ENCODE data around the gene PARL. TPM values are rescaled to one million over a fixed set of nuclear protein-coding genes. Genes with fewer than 3 reads are reported as not detected.

The PARL gene
- total RNA-seq, 1 experiment from 2014 or later, result 73.7 TPM

DNA sequence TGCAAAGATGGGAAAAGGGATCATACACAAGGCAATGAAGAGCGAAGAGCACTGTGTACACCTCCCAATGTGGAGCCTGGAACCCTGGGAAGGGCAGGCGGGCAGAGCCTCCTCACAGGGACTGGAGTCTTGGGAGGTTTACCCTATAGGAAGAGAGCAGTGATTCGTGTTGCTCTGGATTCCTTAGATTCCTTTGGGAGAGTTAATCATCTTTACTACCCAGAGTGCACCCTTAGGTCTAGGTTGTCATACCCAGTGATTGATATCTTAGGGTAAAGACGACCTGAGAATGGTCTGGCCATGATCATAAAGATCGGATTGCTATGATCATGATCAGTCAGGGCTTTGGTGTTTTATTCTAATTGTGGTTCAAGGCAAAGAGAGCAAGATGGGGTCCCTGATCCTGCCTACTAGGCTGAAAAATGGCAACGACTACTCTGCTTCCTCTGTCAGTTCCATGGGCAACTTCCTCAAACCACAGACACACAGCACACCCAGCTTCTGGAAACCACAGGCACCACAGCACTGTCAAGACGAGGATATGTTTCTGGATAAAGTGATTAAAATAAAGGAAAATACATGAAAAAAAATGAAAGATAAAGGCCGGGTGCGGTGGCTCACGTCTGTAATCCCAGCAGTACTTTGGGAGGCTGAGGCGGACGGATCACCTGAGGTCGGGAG lies 38.9 kb downstream of the PARL start:
- no peaks in the 10 kb centered on the region for H3K4me1 ChIP-seq (ENCODE audit: insufficient read depth, low read length, poor library complexity, severe bottlenecking)
- H3K9me3 ChIP-seq (ENCODE audit: low read depth, low read length, poor library complexity, severe bottlenecking), result no peaks in the 10 kb centered on the region
- CTCF ChIA-PET, result no interaction called here
- H3K4me3 ChIP-seq (ENCODE audit: low read depth, low read length, poor library complexity, severe bottlenecking), result no peak overlapping the region
- intact Hi-C loops (cut with micrococcal nuclease; ENCODE audit: unreplicated experiment), result no loop called here
- H3K27ac ChIP-seq (ENCODE audit: low read depth, low read length, poor library complexity, severe bottlenecking), result no peak overlapping the region
- no peaks in the 10 kb centered on the region for H3K27me3 ChIP-seq (replicated peaks; ENCODE audit: insufficient read depth, low read depth, low read length, poor library complexity)
- TF ChIP-seq, protein P1, sequence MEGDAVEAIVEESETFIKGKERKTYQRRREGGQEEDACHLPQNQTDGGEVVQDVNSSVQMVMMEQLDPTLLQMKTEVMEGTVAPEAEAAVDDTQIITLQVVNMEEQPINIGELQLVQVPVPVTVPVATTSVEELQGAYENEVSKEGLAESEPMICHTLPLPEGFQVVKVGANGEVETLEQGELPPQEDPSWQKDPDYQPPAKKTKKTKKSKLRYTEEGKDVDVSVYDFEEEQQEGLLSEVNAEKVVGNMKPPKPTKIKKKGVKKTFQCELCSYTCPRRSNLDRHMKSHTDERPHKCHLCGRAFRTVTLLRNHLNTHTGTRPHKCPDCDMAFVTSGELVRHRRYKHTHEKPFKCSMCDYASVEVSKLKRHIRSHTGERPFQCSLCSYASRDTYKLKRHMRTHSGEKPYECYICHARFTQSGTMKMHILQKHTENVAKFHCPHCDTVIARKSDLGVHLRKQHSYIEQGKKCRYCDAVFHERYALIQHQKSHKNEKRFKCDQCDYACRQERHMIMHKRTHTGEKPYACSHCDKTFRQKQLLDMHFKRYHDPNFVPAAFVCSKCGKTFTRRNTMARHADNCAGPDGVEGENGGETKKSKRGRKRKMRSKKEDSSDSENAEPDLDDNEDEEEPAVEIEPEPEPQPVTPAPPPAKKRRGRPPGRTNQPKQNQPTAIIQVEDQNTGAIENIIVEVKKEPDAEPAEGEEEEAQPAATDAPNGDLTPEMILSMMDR (conservative IDR thresholded peaks at IDR 0.05; ENCODE audit: low read depth, low read length), result no peak
- TF ChIP-seq EZH2 (IDR thresholded peaks at IDR 0.05; ENCODE audit: borderline replicate concordance, low read depth, low read length, poor library complexity, severe bottlenecking), result no peak
- peaks cover 50% of the 10 kb centered on the region for H3K36me3 ChIP-seq (ENCODE audit: insufficient read depth, low read length, poor library complexity, severe bottlenecking)
- POLR2A ChIA-PET (ENCODE audit: low non-redundant PET), result no interaction called here
- no peak for DNase-seq (ENCODE audit: low spot score)
- no TSS peak for BruUV-seq (replicated peaks)

DNA sequence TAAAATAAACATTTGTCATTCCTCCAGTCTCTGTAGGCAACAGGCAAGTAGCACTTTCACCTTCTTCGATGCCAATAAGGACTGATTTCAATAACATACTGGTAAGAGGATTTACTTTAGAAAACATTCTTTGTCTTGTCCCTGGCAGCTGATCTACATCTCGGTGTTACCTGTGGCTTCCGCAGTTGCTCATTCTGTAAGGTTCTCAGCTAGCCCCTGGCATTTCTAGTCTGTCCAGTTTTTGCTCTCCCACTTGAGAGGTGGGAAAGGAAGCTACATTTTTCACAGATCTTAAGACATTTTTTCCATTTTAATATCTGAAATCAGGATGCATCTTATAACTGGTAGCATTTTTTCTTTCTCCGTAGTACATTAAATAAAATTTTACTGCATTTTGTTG lies 39.6 kb downstream of the PARL start:
- Histone ChIP-seq H3K27me3 (replicated peaks; ENCODE audit: insufficient read depth, low read depth, low read length, poor library complexity) (no peaks in the 10 kb centered on the region), H3K4me1 (ENCODE audit: insufficient read depth, low read length, poor library complexity, severe bottlenecking) (no peaks in the 10 kb centered on the region), H3K36me3 (ENCODE audit: insufficient read depth, low read length, poor library complexity, severe bottlenecking) (peaks cover 55% of the 10 kb centered on the region), H3K27ac (ENCODE audit: low read depth, low read length, poor library complexity, severe bottlenecking) (no peak overlapping the region), H3K9me3 (ENCODE audit: low read depth, low read length, poor library complexity, severe bottlenecking) (no peaks in the 10 kb centered on the region), H3K4me3 (ENCODE audit: low read depth, low read length, poor library complexity, severe bottlenecking) (no peak overlapping the region)
- CTCF ChIA-PET, result interaction anchor here (0.6 kb wide), 2 partner anchors 19 to 592 kb away, joined by 3 to 4 read pairs; partner anchors contain the start of gene B3GNT5
- POLR2A ChIA-PET (ENCODE audit: low non-redundant PET), result no interaction called here
- no TSS peak for BruUV-seq (replicated peaks)
- intact Hi-C loops (cut with micrococcal nuclease; ENCODE audit: unreplicated experiment), result no loop called here
- no peak for TF ChIP-seq EZH2 (IDR thresholded peaks at IDR 0.05; ENCODE audit: borderline replicate concordance, low read depth, low read length, poor library complexity, severe bottlenecking)
- TF ChIP-seq, protein P1 (conservative IDR thresholded peaks at IDR 0.05; ENCODE audit: low read depth, low read length), result no peak
- DNase-seq (ENCODE audit: low spot score), result no peak

DNA sequence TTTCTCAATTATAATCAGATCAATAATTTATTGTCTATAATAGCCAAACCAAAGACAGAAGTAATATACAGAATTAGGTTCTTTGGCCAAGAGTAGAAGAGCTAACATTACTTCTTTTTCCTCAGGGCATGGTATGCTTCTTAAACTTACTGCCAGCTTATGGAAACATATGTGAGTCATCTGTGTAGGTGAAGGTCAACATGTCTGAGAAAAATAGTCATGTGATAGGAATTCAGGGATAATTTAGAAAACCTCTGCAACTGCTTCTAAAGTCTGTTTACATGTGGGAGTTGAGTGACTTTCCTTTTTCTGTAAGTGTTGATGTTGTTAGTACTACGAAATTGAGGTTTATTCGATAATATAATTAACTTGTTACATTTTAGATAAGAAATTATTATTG lies 40.1 kb downstream of the PARL start:
- no peak for DNase-seq (ENCODE audit: low spot score)
- BruUV-seq (replicated peaks), result no TSS peak

More for the DNA sequence above, 40.1 kb downstream of the PARL start:
- Histone ChIP-seq H3K4me1 (ENCODE audit: insufficient read depth, low read length, poor library complexity, severe bottlenecking) (no peaks in the 10 kb centered on the region), H3K4me3 (ENCODE audit: low read depth, low read length, poor library complexity, severe bottlenecking) (no peak overlapping the region), H3K27me3 (replicated peaks; ENCODE audit: insufficient read depth, low read depth, low read length, poor library complexity) (no peaks in the 10 kb centered on the region), H3K36me3 (ENCODE audit: insufficient read depth, low read length, poor library complexity, severe bottlenecking) (peaks cover 60% of the 10 kb centered on the region), H3K27ac (ENCODE audit: low read depth, low read length, poor library complexity, severe bottlenecking) (no peak overlapping the region), H3K9me3 (ENCODE audit: low read depth, low read length, poor library complexity, severe bottlenecking) (no peaks in the 10 kb centered on the region)
- TF ChIP-seq EZH2 (IDR thresholded peaks at IDR 0.05; ENCODE audit: borderline replicate concordance, low read depth, low read length, poor library complexity, severe bottlenecking), result no peak
- TF ChIP-seq, protein P1 (conservative IDR thresholded peaks at IDR 0.05; ENCODE audit: low read depth, low read length), result no peak
- ChIA-PET CTCF (interaction anchor here (0.6 kb wide), 2 partner anchors 19 to 591 kb away, joined by 3 to 4 read pairs; partner anchors contain the start of gene B3GNT5), POLR2A (ENCODE audit: low non-redundant PET) (no interaction called here)
- intact Hi-C loops (cut with micrococcal nuclease; ENCODE audit: unreplicated experiment), result no loop called here
